Measurements from ENCODE around the gene EIF2B2.

EIF2B2 gene

GRCh38 chr14:75002392-75003249 lies at the start of gene EIF2B2:
EIF2B2 (plus strand) TSS chr14:75002921; CDS start chr14:75002991, 70 bp downstream.
- peak; percentile 95 for DNase-seq

GRCh38 chr14:74953686-74954085 lies 49.0 kb upstream of the EIF2B2 start:
- no peak for DNase-seq

- no peak for DNase-seq
These were observed 48.3 kb upstream of the EIF2B2 start for GRCh38 chr14:74954232-74954946.

- no peak for DNase-seq
These were observed 47.8 kb upstream of the EIF2B2 start for GRCh38 chr14:74954947-74955228.

GRCh38 chr14:74955229-74956026 lies 47.3 kb upstream of the EIF2B2 start, which contains the start of gene PGF:
PGF (minus strand) TSS chr14:74955597; CDS start chr14:74955242, 355 bp downstream.
- peak; percentile 8 for DNase-seq

- no peak for DNase-seq
These were observed 46.8 kb upstream of the EIF2B2 start for GRCh38 chr14:74956027-74956279.

GRCh38 chr14:74956280-74957072 lies 46.2 kb upstream of the EIF2B2 start:
- no peak for DNase-seq

GRCh38 chr14:74959596-74960180 lies 43.0 kb upstream of the EIF2B2 start:
- no peak for DNase-seq

GRCh38 chr14:74960736-74961135 lies 42.0 kb upstream of the EIF2B2 start:
- DNase-seq, result no peak

GRCh38 chr14:74961238-74961911 lies 41.3 kb upstream of the EIF2B2 start:
- DNase-seq, result no peak

- DNase-seq, result no peak
These were observed 40.7 kb upstream of the EIF2B2 start for GRCh38 chr14:74962046-74962445.

GRCh38 chr14:74962493-74962892 lies 40.2 kb upstream of the EIF2B2 start:
- DNase-seq, result no peak

- DNase-seq, result no peak
These were observed 39.5 kb upstream of the EIF2B2 start for GRCh38 chr14:74963178-74963704.

GRCh38 chr14:74963705-74964271 lies 38.9 kb upstream of the EIF2B2 start:
- DNase-seq, result peak; percentile 42

GRCh38 chr14:74964787-74965485 lies 37.8 kb upstream of the EIF2B2 start:
- DNase-seq, result no peak

GRCh38 chr14:74965486-74966153 lies 37.1 kb upstream of the EIF2B2 start:
- no peak for DNase-seq

GRCh38 chr14:74968811-74969210 lies 33.9 kb upstream of the EIF2B2 start:
- no peak for DNase-seq

GRCh38 chr14:74973003-74973653 lies 29.6 kb upstream of the EIF2B2 start:
- DNase-seq, result peak; percentile 63

GRCh38 chr14:74973905-74974363 lies 28.8 kb upstream of the EIF2B2 start:
- DNase-seq, result no peak
